Measurements from ENCODE around the gene CLPX. TPM values are rescaled to one million over a fixed set of nuclear protein-coding genes. Genes with fewer than 3 reads are reported as not detected.
"Not testable (repeated sequence)": the region's sequence is repeated elsewhere in the genome, so short reads cannot be mapped to it uniquely, and the experiment has no call there.

Gene CLPX
- total RNA-seq, 1 experiment from 2014 or later = 44.9 TPM

GRCh38 chr15:65192016-65192415 is 6.9 kb upstream of the CLPX start:
- BruUV-seq (replicated peaks) = no TSS peak
- no peak for DNase-seq
- H3K4me3 Mint-ChIP-seq (ENCODE audit: low read depth, unreplicated experiment) = no peak overlapping the region
- H3K36me3 Mint-ChIP-seq (ENCODE audit: insufficient read depth, unreplicated experiment) = no peaks in the 10 kb centered on the region
- no peak overlapping the region for H3K27ac Mint-ChIP-seq (ENCODE audit: unreplicated experiment)
- no peaks in the 10 kb centered on the region for H3K9me3 Mint-ChIP-seq (ENCODE audit: low read depth, unreplicated experiment)
- H3K27me3 Mint-ChIP-seq (ENCODE audit: unreplicated experiment) = peaks cover 48% of the 10 kb centered on the region
- TF ChIP-seq, protein P1, sequence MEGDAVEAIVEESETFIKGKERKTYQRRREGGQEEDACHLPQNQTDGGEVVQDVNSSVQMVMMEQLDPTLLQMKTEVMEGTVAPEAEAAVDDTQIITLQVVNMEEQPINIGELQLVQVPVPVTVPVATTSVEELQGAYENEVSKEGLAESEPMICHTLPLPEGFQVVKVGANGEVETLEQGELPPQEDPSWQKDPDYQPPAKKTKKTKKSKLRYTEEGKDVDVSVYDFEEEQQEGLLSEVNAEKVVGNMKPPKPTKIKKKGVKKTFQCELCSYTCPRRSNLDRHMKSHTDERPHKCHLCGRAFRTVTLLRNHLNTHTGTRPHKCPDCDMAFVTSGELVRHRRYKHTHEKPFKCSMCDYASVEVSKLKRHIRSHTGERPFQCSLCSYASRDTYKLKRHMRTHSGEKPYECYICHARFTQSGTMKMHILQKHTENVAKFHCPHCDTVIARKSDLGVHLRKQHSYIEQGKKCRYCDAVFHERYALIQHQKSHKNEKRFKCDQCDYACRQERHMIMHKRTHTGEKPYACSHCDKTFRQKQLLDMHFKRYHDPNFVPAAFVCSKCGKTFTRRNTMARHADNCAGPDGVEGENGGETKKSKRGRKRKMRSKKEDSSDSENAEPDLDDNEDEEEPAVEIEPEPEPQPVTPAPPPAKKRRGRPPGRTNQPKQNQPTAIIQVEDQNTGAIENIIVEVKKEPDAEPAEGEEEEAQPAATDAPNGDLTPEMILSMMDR (IDR thresholded peaks at IDR 0.05; ENCODE audit: unreplicated experiment) = no peak
- CTCF ChIA-PET = no interaction called here
- H3K4me1 Mint-ChIP-seq (ENCODE audit: low read depth, unreplicated experiment) = no peaks in the 10 kb centered on the region
- intact Hi-C loops (cut with micrococcal nuclease; ENCODE audit: unreplicated experiment) = no loop called here

GRCh38 chr15:65189102-65189740 is 4.1 kb upstream of the CLPX start:
- Mint-ChIP-seq H3K36me3 (ENCODE audit: insufficient read depth, unreplicated experiment) (peaks cover 18% of the 10 kb centered on the region), H3K4me3 (ENCODE audit: low read depth, unreplicated experiment) (no peak overlapping the region), H3K27me3 (ENCODE audit: unreplicated experiment) (peaks cover 21% of the 10 kb centered on the region), H3K4me1 (ENCODE audit: low read depth, unreplicated experiment) (no peaks in the 10 kb centered on the region), H3K27ac (ENCODE audit: unreplicated experiment) (no peak overlapping the region), H3K9me3 (ENCODE audit: low read depth, unreplicated experiment) (no peaks in the 10 kb centered on the region)
- intact Hi-C loops (cut with micrococcal nuclease; ENCODE audit: unreplicated experiment) = loop anchor here (1.0 to 2.0 kb wide), 3 partner anchors 82 to 116 kb away; partner anchors contain the start of gene RNU5B-1
- DNase-seq = peak; percentile 49
- BruUV-seq (replicated peaks) = no TSS peak
- TF ChIP-seq, protein P1 (IDR thresholded peaks at IDR 0.05; ENCODE audit: unreplicated experiment) = peak; percentile 70
- CTCF ChIA-PET = interaction anchor here (0.5 kb wide), 1 partner anchor 31 kb away, joined by 3 read pairs; no protein-coding TSS in a partner anchor

- not testable (repeated sequence) for H3K27ac Mint-ChIP-seq (ENCODE audit: unreplicated experiment); BruUV-seq (replicated peaks); H3K9me3 Mint-ChIP-seq (ENCODE audit: low read depth, unreplicated experiment); DNase-seq; H3K4me3 Mint-ChIP-seq (ENCODE audit: low read depth, unreplicated experiment); H3K4me1 Mint-ChIP-seq (ENCODE audit: low read depth, unreplicated experiment)
- intact Hi-C loops (cut with micrococcal nuclease; ENCODE audit: unreplicated experiment) = loop anchor here (2.0 kb wide), 1 partner anchor 116 kb away; the partner anchor contains the start of gene RNU5B-1
- peaks cover 25% of the 10 kb centered on the region for H3K36me3 Mint-ChIP-seq (ENCODE audit: insufficient read depth, unreplicated experiment)
- CTCF ChIA-PET = interaction anchor here (0.5 kb wide), 1 partner anchor 32 kb away, joined by 3 read pairs; no protein-coding TSS in a partner anchor
- H3K27me3 Mint-ChIP-seq (ENCODE audit: unreplicated experiment) = peaks cover 13% of the 10 kb centered on the region
Observed at GRCh38 chr15:65188472-65188871, 3.3 kb upstream of the CLPX start.

DNA sequence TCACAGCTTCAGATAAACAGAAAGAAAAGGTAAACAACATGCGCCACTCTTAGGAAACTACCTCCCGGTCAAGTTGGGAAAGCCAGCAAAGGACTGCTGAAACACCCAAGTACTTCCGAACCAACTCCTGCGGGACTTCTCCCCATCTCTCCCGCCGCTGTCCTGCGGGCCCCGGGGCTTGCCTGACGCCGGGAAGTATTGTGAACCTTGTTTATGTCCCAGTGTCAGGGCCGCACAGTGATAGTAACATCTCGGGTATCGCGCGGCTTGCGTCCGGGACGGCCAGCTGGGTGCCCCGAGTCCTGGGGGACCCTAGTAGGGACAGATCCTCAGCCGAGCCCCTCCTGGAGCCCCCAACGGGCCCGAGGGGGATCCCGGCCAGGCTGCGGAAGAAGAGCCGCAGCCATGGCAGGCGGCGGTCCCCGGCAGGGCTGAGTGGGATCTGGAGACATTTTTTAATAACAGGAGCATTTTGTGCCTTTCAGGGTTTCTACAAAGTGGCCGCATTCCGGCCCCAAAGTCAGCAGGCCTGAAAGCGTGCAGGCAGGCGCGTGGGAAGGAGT is 756 bp downstream of the CLPX start:
- peak; percentile 67 for DNase-seq
- BruUV-seq (replicated peaks) = no TSS peak
- Mint-ChIP-seq H3K27ac (ENCODE audit: unreplicated experiment) (peak overlapping the region; percentile 20), H3K9me3 (ENCODE audit: low read depth, unreplicated experiment) (no peaks in the 10 kb centered on the region), H3K36me3 (ENCODE audit: insufficient read depth, unreplicated experiment) (peaks cover 44% of the 10 kb centered on the region), H3K27me3 (ENCODE audit: unreplicated experiment) (no peaks in the 10 kb centered on the region), H3K4me3 (ENCODE audit: low read depth, unreplicated experiment) (peak overlapping the region; percentile 95), H3K4me1 (ENCODE audit: low read depth, unreplicated experiment) (no peaks in the 10 kb centered on the region)
- TF ChIP-seq, protein P1 (IDR thresholded peaks at IDR 0.05; ENCODE audit: unreplicated experiment) = no peak
- intact Hi-C loops (cut with micrococcal nuclease; ENCODE audit: unreplicated experiment) = no loop called here
- CTCF ChIA-PET = interaction anchor here (1.3 kb wide), 1 partner anchor 84 kb away, joined by 3 read pairs; no protein-coding TSS in a partner anchor

- DNase-seq = no peak
- peak overlapping the region; percentile 20 for H3K27ac Mint-ChIP-seq (ENCODE audit: unreplicated experiment)
- peak overlapping the region; percentile 95 for H3K4me3 Mint-ChIP-seq (ENCODE audit: low read depth, unreplicated experiment)
- TSS peak; percentile 48 for BruUV-seq (replicated peaks)
- CTCF ChIA-PET = no interaction called here
- no peaks in the 10 kb centered on the region for H3K4me1 Mint-ChIP-seq (ENCODE audit: low read depth, unreplicated experiment)
- H3K27me3 Mint-ChIP-seq (ENCODE audit: unreplicated experiment) = no peaks in the 10 kb centered on the region
- no peaks in the 10 kb centered on the region for H3K9me3 Mint-ChIP-seq (ENCODE audit: low read depth, unreplicated experiment)
- peaks cover 44% of the 10 kb centered on the region for H3K36me3 Mint-ChIP-seq (ENCODE audit: insufficient read depth, unreplicated experiment)
- TF ChIP-seq, protein P1 (IDR thresholded peaks at IDR 0.05; ENCODE audit: unreplicated experiment) = no peak
- intact Hi-C loops (cut with micrococcal nuclease; ENCODE audit: unreplicated experiment) = no loop called here
Observed at GRCh38 chr15:65183865-65184159, 1.3 kb downstream of the CLPX start.
